Stomach (tissue), 9 donors: ENCODE results near the gene RPTN. TPM values are rescaled to one million over a fixed set of nuclear protein-coding genes. Genes with fewer than 3 reads are reported as not detected.
"Not testable (repeated sequence)": the region's sequence is repeated elsewhere in the genome, so short reads cannot be mapped to it uniquely, and the experiment has no call there.

Source experiments
- DNase-seq, 2 donors: peaks; one replicate each; pipeline versions ENCODE4 v3.0.0 to v3.0.0-alpha.2; 2013 to 2019
- H3K27ac ChIP-seq, 5 donors: fragments of 200-600 bp in 4 of 5; sonication (generic) in 4 of 5; one replicate each; pipeline ENCODE4 v1.5.1; 2013 to 2019; ENCODE audit warnings: mild to moderate bottlenecking in 1 of 5, moderate library complexity in 1 of 5
- H3K27me3 ChIP-seq, 3 donors: fragments of 200-600 bp; sonication (generic); one replicate each; pipeline ENCODE4 v1.5.1; 2017 to 2019; ENCODE audit warnings: mixed run types in 1 of 3
- H3K36me3 ChIP-seq, 4 donors: fragments of 200-600 bp; sonication (generic); 1 replicate in 3 of 4; 2 replicates in 1 of 4; pipeline ENCODE4 v1.5.1; 2016 to 2019
- H3K4me1 ChIP-seq, 4 donors: fragments of 200-600 bp; sonication (generic); one replicate each; pipeline ENCODE4 v1.5.1; 2016 to 2019
- H3K4me3 ChIP-seq, 4 donors: fragments of 200-600 bp; sonication (generic) in 3 of 4; one replicate each; pipeline ENCODE4 v1.5.1; 2016 to 2019; ENCODE audit warnings: mild to moderate bottlenecking in 1 of 4
- H3K9me3 ChIP-seq, 4 donors: fragments of 200-600 bp; sonication (generic); one replicate each; pipeline ENCODE4 v1.5.1; 2016 to 2019
- CTCF ChIP-seq, 7 experiments: fragments of 450-650 bp in 4 of 7; fragments of 200-600 bp in 3 of 7; sonication (generic) in 3 of 7; IDR thresholded peaks; one replicate each; pipeline ENCODE4 v1.5.1; 2016 to 2019; ENCODE audit warnings: antibody characterized with exemption in 7 of 7, control low read depth in 2 of 7, mild to moderate bottlenecking in 1 of 7
- EP300 ChIP-seq: sonication (generic); formaldehyde crosslinking; IDR thresholded peaks from one replicate; pipeline ENCODE4 v1.6.1; 2017; ENCODE audit warnings: antibody characterized with exemption
- POLR2A ChIP-seq, 4 donors: fragments of 450-650 bp; IDR thresholded peaks; one replicate each; pipeline ENCODE4 v1.6.1; 2016; ENCODE audit warnings: antibody characterized with exemption in 4 of 4, control low read depth in 2 of 4, mild to moderate bottlenecking in 1 of 4, moderate library complexity in 1 of 4
- POLR2AphosphoS5 ChIP-seq, 3 donors: sonication (generic); formaldehyde crosslinking; IDR thresholded peaks; one replicate each; pipeline ENCODE4 v1.6.1; 2016; ENCODE audit warnings: antibody characterized with exemption in 3 of 3
- WGBS, 5 donors: extraction: QIAGEN DNeasy Blood & Tissue Kit in 3 of 5; methylation state at CpG; one replicate each; pipeline versions ENCODE4 v1.1.5 to v1.1.7; 2013 to 2018; 5-methylcytosine and 5-hydroxymethylcytosine counted together
- intact Hi-C: fragments of 100-400 bp; cut with DNase I; formaldehyde crosslinking; loops from one replicate; pipeline ENCODE4 v1.15.1; 2023; ENCODE audit warnings: low total_unique reads
- polyA plus RNA-seq, 3 donors: library from polyadenylated mRNA; stranded (reverse); fragments of 200-250 nt; gene quantifications; one replicate each; pipeline ENCODE4 v1.2.3, GENCODE V29; 2013
- total RNA-seq, 5 donors: library from RNA; depleted of rRNA; stranded (reverse); fragments of >200 nt; gene quantifications; one replicate each; pipeline versions ENCODE4 v1.1.0 to v1.2.3, GENCODE V29; 2014 to 2016
- donor health status: healthy with polysubstance abuse.
- donor health status: Bipolar disorder and iron deficiency.
- donor health status: healthy.

The RPTN gene
- total and polyA plus RNA-seq, 8 donors, result 0.31 TPM; not detected in 7

- Histone ChIP-seq H3K36me3 (no peaks in the 10 kb centered on the region), H3K9me3 (peaks cover 0 to 23% (median 12%) of the 10 kb centered on the region in 4 donors)
These were observed 10.0 kb downstream of the RPTN start for GRCh38 chr1:152148981-152149380.

DNA sequence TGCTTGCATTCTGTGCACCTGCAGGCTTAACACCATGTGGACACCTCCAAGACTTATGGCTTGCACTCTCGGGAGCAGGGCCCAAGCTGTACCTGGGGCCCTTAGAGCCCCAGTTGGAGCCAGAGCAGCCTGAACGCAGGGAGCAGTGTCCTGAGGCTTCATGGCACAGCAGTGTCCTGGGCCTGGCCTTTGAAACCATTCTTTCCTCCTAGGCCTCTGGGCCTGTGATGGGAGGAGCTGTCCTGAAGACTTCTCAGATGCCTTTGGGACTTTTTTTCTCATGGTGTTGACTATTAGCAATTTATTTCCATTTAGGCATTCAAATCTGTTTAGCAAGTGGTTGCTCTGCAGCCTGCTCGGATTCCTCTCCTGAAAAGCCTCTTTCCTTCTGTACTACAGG is 11.0 kb downstream of the RPTN start:
- 57 to 76% (median 70%) methylated on average over 1 to 3 of the region's 3 CpGs for WGBS, 5 donors
- intact Hi-C loops, result no loop called here
- H3K27me3 ChIP-seq, result peaks cover 0 to 8% (median 0%) of the 10 kb centered on the region in 3 donors

More at GRCh38 chr1:152148981-152149380, 10.0 kb downstream of the RPTN start:
- H3K4me3 ChIP-seq, result no peak overlapping the region
- no peaks in the 10 kb centered on the region for H3K4me1 ChIP-seq
- peaks cover 0 to 8% (median 0%) of the 10 kb centered on the region in 3 donors for H3K27me3 ChIP-seq
- no peak for DNase-seq
- intact Hi-C loops, result no loop called here
- WGBS, 5 donors, result 46 to 76% (median 65%) methylated on average over 1 of the region's 1 CpG
- no peak for TF ChIP-seq POLR2A (IDR thresholded peaks at IDR 0.05)
- no peak for TF ChIP-seq POLR2AphosphoS5 (IDR thresholded peaks at IDR 0.05)
- no peak for TF ChIP-seq EP300
- TF ChIP-seq CTCF (IDR thresholded peaks at IDR 0.05), result no peak
- no peak overlapping the region for H3K27ac ChIP-seq

DNA sequence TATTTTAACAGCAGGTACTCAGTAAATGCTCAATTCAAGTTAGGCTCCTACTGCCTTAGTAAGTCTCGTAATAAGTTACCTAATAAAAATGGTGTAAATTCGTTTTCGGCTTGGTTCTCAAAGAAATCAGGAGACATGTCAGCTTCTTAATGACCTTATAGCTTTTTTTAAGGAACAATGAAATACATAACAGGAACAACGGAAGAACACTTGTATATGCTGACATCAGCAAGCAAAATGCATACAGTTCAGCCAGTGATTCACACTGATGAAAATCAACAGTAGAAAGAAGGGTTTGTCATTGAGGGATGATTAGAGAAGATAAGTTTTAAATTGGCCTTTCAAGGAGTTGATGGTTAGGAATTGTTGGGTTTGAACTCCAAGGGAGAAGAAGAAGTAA is 13.3 kb downstream of the RPTN start:
- H3K36me3 ChIP-seq, result no peaks in the 10 kb centered on the region
- TF ChIP-seq POLR2AphosphoS5 (IDR thresholded peaks at IDR 0.05), result no peak
- no peak for TF ChIP-seq EP300
- no peak for TF ChIP-seq CTCF (IDR thresholded peaks at IDR 0.05)
- no peak for TF ChIP-seq POLR2A (IDR thresholded peaks at IDR 0.05)
- no peaks in the 10 kb centered on the region for H3K4me1 ChIP-seq
- no peak overlapping the region for H3K4me3 ChIP-seq
- H3K27ac ChIP-seq, result no peak overlapping the region
- peaks cover 0 to 8% (median 0%) of the 10 kb centered on the region in 3 donors for H3K27me3 ChIP-seq
- peaks cover 0 to 23% (median 12%) of the 10 kb centered on the region in 4 donors for H3K9me3 ChIP-seq
- WGBS, 5 donors, result 76 to 82% (median 77%) methylated on average over 4 of the region's 4 CpGs
- intact Hi-C loops, result no loop called here
- no peak for DNase-seq

More for the DNA sequence above, 11.0 kb downstream of the RPTN start:
- Histone ChIP-seq H3K4me3 (no peak overlapping the region), H3K36me3 (no peaks in the 10 kb centered on the region), H3K4me1 (no peaks in the 10 kb centered on the region), H3K27ac (no peak overlapping the region), H3K9me3 (peaks cover 0 to 23% (median 12%) of the 10 kb centered on the region in 4 donors)
- TF ChIP-seq POLR2AphosphoS5 (IDR thresholded peaks at IDR 0.05) (no peak), CTCF (IDR thresholded peaks at IDR 0.05) (no peak), POLR2A (IDR thresholded peaks at IDR 0.05) (no peak), EP300 (no peak)
- DNase-seq, result no peak

DNA sequence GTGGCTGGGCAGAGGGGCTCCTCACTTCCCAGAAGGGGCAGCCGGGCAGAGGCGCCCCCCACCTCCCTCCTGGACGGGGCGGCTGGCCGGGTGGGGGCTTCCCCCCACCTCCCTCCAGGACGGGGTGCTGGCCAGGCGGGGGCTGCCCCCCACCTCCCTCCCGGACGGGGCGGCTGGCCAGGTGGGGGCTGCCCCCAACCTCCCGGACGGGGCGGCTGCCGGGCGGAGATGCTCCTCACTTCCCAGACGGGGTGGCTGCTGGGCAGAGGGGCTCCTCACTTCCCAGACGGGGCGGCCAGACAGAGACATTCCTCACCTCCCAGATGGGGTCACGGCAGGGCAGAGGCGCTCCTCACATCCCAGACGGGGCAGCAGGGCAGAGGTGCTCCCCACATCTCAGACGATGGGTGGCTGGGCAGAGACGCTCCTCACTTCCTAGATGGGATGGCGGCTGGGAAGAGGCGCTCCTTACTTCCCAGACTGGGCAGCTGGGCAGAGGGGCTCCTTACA is 14.3 kb downstream of the RPTN start:
- H3K4me3 ChIP-seq, DNase-seq, H3K36me3 ChIP-seq, intact Hi-C loops, H3K4me1 ChIP-seq, H3K27ac ChIP-seq: not testable (repeated sequence)
- Histone ChIP-seq H3K27me3 (peaks cover 0 to 17% (median 0%) of the 10 kb centered on the region in 3 donors), H3K9me3 (peaks cover 0 to 23% (median 12%) of the 10 kb centered on the region in 4 donors)
- 88 to 95% (median 93%) methylated on average over 5 to 25 of the region's 25 CpGs for WGBS, 5 donors

- H3K27ac ChIP-seq, result no peak overlapping the region
- H3K27me3 ChIP-seq, result peaks cover 0 to 19% (median 0%) of the 10 kb centered on the region in 3 donors
- no peaks in the 10 kb centered on the region for H3K36me3 ChIP-seq
- intact Hi-C loops, result no loop called here
- peaks cover 0 to 15% (median 10%) of the 10 kb centered on the region in 4 donors for H3K9me3 ChIP-seq
- no peak overlapping the region for H3K4me3 ChIP-seq
- TF ChIP-seq POLR2A (IDR thresholded peaks at IDR 0.05) (no peak), POLR2AphosphoS5 (IDR thresholded peaks at IDR 0.05) (no peak), EP300 (no peak), CTCF (IDR thresholded peaks at IDR 0.05) (no peak)
- DNase-seq, result no peak
- no peaks in the 10 kb centered on the region for H3K4me1 ChIP-seq
- WGBS, 5 donors, result 54 to 67% (median 60%) methylated on average over 2 of the region's 2 CpGs
These were observed 15.7 kb downstream of the RPTN start for GRCh38 chr1:152143150-152143887.
